ENCODE measurements around the gene CDK5RAP1.

The CDK5RAP1 gene

GRCh38 chr20:33337531-33338165, 63.7 kb downstream of the CDK5RAP1 start:
- Histone ChIP-seq H3K27me3 (ENCODE audit: control insufficient read depth, insufficient read depth, low read length) (no peaks in the 10 kb centered on the region), H3K4me3 (ENCODE audit: low read depth, low read length) (no peak overlapping the region), H3K9ac (ENCODE audit: low read depth, low read length) (no peak overlapping the region), H3K36me3 (ENCODE audit: control insufficient read depth, insufficient read depth, low read length) (no peaks in the 10 kb centered on the region), H3K4me1 (ENCODE audit: control insufficient read depth, insufficient read depth, low read length) (no peaks in the 10 kb centered on the region), H3K9me3 (ENCODE audit: control insufficient read depth, insufficient read depth, low read length) (no peaks in the 10 kb centered on the region)

DNA sequence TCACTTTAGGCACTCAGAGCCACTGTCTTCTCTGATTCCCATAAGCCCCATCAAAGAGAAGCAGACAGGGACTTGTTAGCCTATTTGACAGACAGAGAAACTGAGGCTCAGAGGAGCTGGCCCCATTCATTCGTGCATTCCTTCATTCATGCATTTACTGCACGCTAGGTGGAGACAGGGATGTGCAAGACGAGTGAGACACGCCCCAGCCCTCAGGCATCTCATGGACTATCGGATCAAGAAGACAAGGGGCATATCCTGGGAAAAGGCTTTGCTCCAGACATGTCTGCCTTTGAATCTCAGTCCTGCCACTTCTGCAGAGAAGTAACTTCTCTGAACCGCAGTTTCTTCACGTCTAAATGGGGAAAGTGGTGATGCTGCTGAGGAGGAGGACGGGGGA, 64.2 kb downstream of the CDK5RAP1 start:
- Histone ChIP-seq H3K4me3 (ENCODE audit: low read depth, low read length) (no peak overlapping the region), H3K4me1 (ENCODE audit: control insufficient read depth, insufficient read depth, low read length) (no peaks in the 10 kb centered on the region)

GRCh38 chr20:33336375-33336774, 64.9 kb downstream of the CDK5RAP1 start:
- no peaks in the 10 kb centered on the region for H3K9me3 ChIP-seq (ENCODE audit: control insufficient read depth, insufficient read depth, low read length)
- H3K4me3 ChIP-seq (ENCODE audit: low read depth, low read length) = no peak overlapping the region

More for the DNA sequence above, 64.2 kb downstream of the CDK5RAP1 start:
- no peak overlapping the region for H3K9ac ChIP-seq (ENCODE audit: low read depth, low read length)
- H3K27me3 ChIP-seq (ENCODE audit: control insufficient read depth, insufficient read depth, low read length) = no peaks in the 10 kb centered on the region
- no peaks in the 10 kb centered on the region for H3K36me3 ChIP-seq (ENCODE audit: control insufficient read depth, insufficient read depth, low read length)
- H3K9me3 ChIP-seq (ENCODE audit: control insufficient read depth, insufficient read depth, low read length) = no peaks in the 10 kb centered on the region

DNA sequence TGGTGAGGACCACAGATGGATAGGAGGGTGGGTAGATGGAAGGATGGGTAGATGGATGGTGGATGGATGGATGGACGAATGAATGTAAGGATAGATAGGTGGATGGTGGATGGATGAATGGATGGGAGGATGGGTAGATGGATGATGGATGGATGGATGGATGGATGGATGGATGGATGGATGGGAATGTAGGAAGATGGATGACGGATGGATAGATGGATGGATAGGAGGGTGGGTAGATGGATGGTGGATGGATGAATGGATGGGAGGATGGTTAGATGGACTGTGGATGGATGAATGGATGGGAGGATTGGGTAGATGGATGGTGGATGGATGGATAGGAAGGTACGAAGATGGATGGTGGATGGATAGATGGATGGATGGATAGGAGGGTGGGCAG, 67.2 kb downstream of the CDK5RAP1 start:
- Histone ChIP-seq H3K4me1 (ENCODE audit: control insufficient read depth, insufficient read depth, low read length) (no peaks in the 10 kb centered on the region), H3K36me3 (ENCODE audit: control insufficient read depth, insufficient read depth, low read length) (no peaks in the 10 kb centered on the region), H3K9me3 (ENCODE audit: control insufficient read depth, insufficient read depth, low read length) (no peaks in the 10 kb centered on the region), H3K27me3 (ENCODE audit: control insufficient read depth, insufficient read depth, low read length) (no peaks in the 10 kb centered on the region), H3K4me3 (ENCODE audit: low read depth, low read length) (no peak overlapping the region), H3K9ac (ENCODE audit: low read depth, low read length) (no peak overlapping the region)

More at GRCh38 chr20:33336375-33336774, 64.9 kb downstream of the CDK5RAP1 start:
- H3K4me1 ChIP-seq (ENCODE audit: control insufficient read depth, insufficient read depth, low read length) = no peaks in the 10 kb centered on the region
- H3K9ac ChIP-seq (ENCODE audit: low read depth, low read length) = no peak overlapping the region
- H3K27me3 ChIP-seq (ENCODE audit: control insufficient read depth, insufficient read depth, low read length) = no peaks in the 10 kb centered on the region
- H3K36me3 ChIP-seq (ENCODE audit: control insufficient read depth, insufficient read depth, low read length) = no peaks in the 10 kb centered on the region

GRCh38 chr20:33333616-33334015, 67.7 kb downstream of the CDK5RAP1 start:
- Histone ChIP-seq H3K27me3 (ENCODE audit: control insufficient read depth, insufficient read depth, low read length) (no peaks in the 10 kb centered on the region), H3K4me3 (ENCODE audit: low read depth, low read length) (no peak overlapping the region), H3K9ac (ENCODE audit: low read depth, low read length) (no peak overlapping the region), H3K36me3 (ENCODE audit: control insufficient read depth, insufficient read depth, low read length) (no peaks in the 10 kb centered on the region), H3K9me3 (ENCODE audit: control insufficient read depth, insufficient read depth, low read length) (no peaks in the 10 kb centered on the region), H3K4me1 (ENCODE audit: control insufficient read depth, insufficient read depth, low read length) (no peaks in the 10 kb centered on the region)

GRCh38 chr20:33332905-33333456, 68.3 kb downstream of the CDK5RAP1 start:
- Histone ChIP-seq H3K4me1 (ENCODE audit: control insufficient read depth, insufficient read depth, low read length) (no peaks in the 10 kb centered on the region), H3K36me3 (ENCODE audit: control insufficient read depth, insufficient read depth, low read length) (no peaks in the 10 kb centered on the region), H3K9ac (ENCODE audit: low read depth, low read length) (no peak overlapping the region), H3K9me3 (ENCODE audit: control insufficient read depth, insufficient read depth, low read length) (no peaks in the 10 kb centered on the region), H3K27me3 (ENCODE audit: control insufficient read depth, insufficient read depth, low read length) (no peaks in the 10 kb centered on the region), H3K4me3 (ENCODE audit: low read depth, low read length) (no peak overlapping the region)

GRCh38 chr20:33328157-33329137, 72.9 kb downstream of the CDK5RAP1 start:
- no peaks in the 10 kb centered on the region for H3K9me3 ChIP-seq (ENCODE audit: control insufficient read depth, insufficient read depth, low read length)
- H3K4me3 ChIP-seq (ENCODE audit: low read depth, low read length) = no peak overlapping the region
- no peaks in the 10 kb centered on the region for H3K27me3 ChIP-seq (ENCODE audit: control insufficient read depth, insufficient read depth, low read length)
- H3K36me3 ChIP-seq (ENCODE audit: control insufficient read depth, insufficient read depth, low read length) = no peaks in the 10 kb centered on the region
- H3K9ac ChIP-seq (ENCODE audit: low read depth, low read length) = no peak overlapping the region
- H3K4me1 ChIP-seq (ENCODE audit: control insufficient read depth, insufficient read depth, low read length) = no peaks in the 10 kb centered on the region

DNA sequence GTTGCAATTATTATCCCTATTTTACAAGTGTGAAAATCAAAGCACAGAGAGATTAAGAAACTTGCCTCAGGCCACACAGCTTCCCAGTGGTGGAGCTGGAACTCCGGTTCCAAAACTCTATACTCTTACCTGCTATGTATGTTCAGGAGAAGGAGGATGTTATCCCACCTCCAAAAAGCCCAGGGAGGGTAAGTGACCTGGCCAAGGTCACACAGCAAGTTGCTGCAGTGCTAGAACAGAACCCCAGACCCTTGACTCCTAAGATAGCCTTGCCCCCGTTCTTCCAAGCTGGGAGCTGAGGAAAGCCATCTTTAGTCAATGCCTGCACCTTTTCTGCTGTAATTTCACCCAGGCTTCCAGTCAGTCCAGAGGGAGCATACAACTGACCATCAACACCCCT, 76.0 kb downstream of the CDK5RAP1 start:
- H3K36me3 ChIP-seq (ENCODE audit: control insufficient read depth, insufficient read depth, low read length) = no peaks in the 10 kb centered on the region
- H3K9me3 ChIP-seq (ENCODE audit: control insufficient read depth, insufficient read depth, low read length) = no peaks in the 10 kb centered on the region
- H3K4me3 ChIP-seq (ENCODE audit: low read depth, low read length) = no peak overlapping the region
- no peak overlapping the region for H3K9ac ChIP-seq (ENCODE audit: low read depth, low read length)
- no peaks in the 10 kb centered on the region for H3K27me3 ChIP-seq (ENCODE audit: control insufficient read depth, insufficient read depth, low read length)
- no peaks in the 10 kb centered on the region for H3K4me1 ChIP-seq (ENCODE audit: control insufficient read depth, insufficient read depth, low read length)

- H3K9ac ChIP-seq (ENCODE audit: low read depth, low read length) = no peak overlapping the region
- H3K9me3 ChIP-seq (ENCODE audit: control insufficient read depth, insufficient read depth, low read length) = no peaks in the 10 kb centered on the region
- H3K27me3 ChIP-seq (ENCODE audit: control insufficient read depth, insufficient read depth, low read length) = no peaks in the 10 kb centered on the region
- H3K4me3 ChIP-seq (ENCODE audit: low read depth, low read length) = no peak overlapping the region
- no peaks in the 10 kb centered on the region for H3K36me3 ChIP-seq (ENCODE audit: control insufficient read depth, insufficient read depth, low read length)
- no peaks in the 10 kb centered on the region for H3K4me1 ChIP-seq (ENCODE audit: control insufficient read depth, insufficient read depth, low read length)
These were observed 78.1 kb downstream of the CDK5RAP1 start for GRCh38 chr20:33323236-33323635.

GRCh38 chr20:33322456-33322855, 78.9 kb downstream of the CDK5RAP1 start:
- Histone ChIP-seq H3K9me3 (ENCODE audit: control insufficient read depth, insufficient read depth, low read length) (no peaks in the 10 kb centered on the region), H3K9ac (ENCODE audit: low read depth, low read length) (no peak overlapping the region), H3K27me3 (ENCODE audit: control insufficient read depth, insufficient read depth, low read length) (no peaks in the 10 kb centered on the region), H3K36me3 (ENCODE audit: control insufficient read depth, insufficient read depth, low read length) (no peaks in the 10 kb centered on the region), H3K4me3 (ENCODE audit: low read depth, low read length) (no peak overlapping the region), H3K4me1 (ENCODE audit: control insufficient read depth, insufficient read depth, low read length) (no peaks in the 10 kb centered on the region)

- Histone ChIP-seq H3K4me3 (ENCODE audit: low read depth, low read length) (no peak overlapping the region), H3K27me3 (ENCODE audit: control insufficient read depth, insufficient read depth, low read length) (no peaks in the 10 kb centered on the region), H3K9ac (ENCODE audit: low read depth, low read length) (no peak overlapping the region), H3K4me1 (ENCODE audit: control insufficient read depth, insufficient read depth, low read length) (no peaks in the 10 kb centered on the region), H3K36me3 (ENCODE audit: control insufficient read depth, insufficient read depth, low read length) (no peaks in the 10 kb centered on the region), H3K9me3 (ENCODE audit: control insufficient read depth, insufficient read depth, low read length) (no peaks in the 10 kb centered on the region)
These were observed 81.3 kb downstream of the CDK5RAP1 start for GRCh38 chr20:33320006-33320405.

- no peaks in the 10 kb centered on the region for H3K4me1 ChIP-seq (ENCODE audit: control insufficient read depth, insufficient read depth, low read length)
- H3K9me3 ChIP-seq (ENCODE audit: control insufficient read depth, insufficient read depth, low read length) = no peaks in the 10 kb centered on the region
- H3K9ac ChIP-seq (ENCODE audit: low read depth, low read length) = no peak overlapping the region
- H3K27me3 ChIP-seq (ENCODE audit: control insufficient read depth, insufficient read depth, low read length) = no peaks in the 10 kb centered on the region
- no peak overlapping the region for H3K4me3 ChIP-seq (ENCODE audit: low read depth, low read length)
- H3K36me3 ChIP-seq (ENCODE audit: control insufficient read depth, insufficient read depth, low read length) = no peaks in the 10 kb centered on the region
These were observed 83.3 kb downstream of the CDK5RAP1 start for GRCh38 chr20:33318096-33318429.
